Aorta (tissue), 5 donors: Measurements from ENCODE around the gene HSP90B1. TPM values are rescaled to one million over a fixed set of nuclear protein-coding genes. Genes with fewer than 3 reads are reported as not detected.

ENCODE experiments used
- ATAC-seq: fragments of 200-7000 bp; cut with Tn5 transposase; one replicate; pipeline ENCODE4 v1.9.1; 2022; ENCODE audit warnings: moderate library complexity; ENCODE audit not compliant: low FRiP score
- DNase-seq, 2 donors: peaks; one replicate each; pipeline ENCODE4 v3.0.0-alpha.2; 2020
- H3K27ac ChIP-seq, 2 donors: one replicate each; pipeline ENCODE4 v1.5.1; 2013; ENCODE audit warnings: low read length in 2 of 2, mild to moderate bottlenecking in 2 of 2, moderate library complexity in 2 of 2, control low read depth in 1 of 2, inconsistent platforms in 1 of 2, low read depth in 1 of 2
- H3K27me3 ChIP-seq, 2 donors: one replicate each; pipeline ENCODE4 v1.6.1; 2013; ENCODE audit warnings: control low read depth in 1 of 2, low read length in 1 of 2, mild to moderate bottlenecking in 1 of 2, moderate library complexity in 1 of 2; ENCODE audit not compliant: insufficient read depth in 2 of 2, control insufficient read depth in 1 of 2
- H3K36me3 ChIP-seq, 2 donors: one replicate each; pipeline ENCODE4 v1.6.1; 2013; ENCODE audit warnings: control low read depth in 1 of 2, low read length in 1 of 2, mild to moderate bottlenecking in 1 of 2; ENCODE audit not compliant: insufficient read depth in 2 of 2, control insufficient read depth in 1 of 2
- H3K4me1 ChIP-seq, 2 donors: one replicate each; pipeline ENCODE4 v1.6.1; 2013; ENCODE audit warnings: low read length in 2 of 2, control low read depth in 1 of 2, mild to moderate bottlenecking in 1 of 2, moderate library complexity in 1 of 2; ENCODE audit not compliant: insufficient read depth in 2 of 2, control insufficient read depth in 1 of 2
- H3K4me3 ChIP-seq, 2 donors: one replicate each; pipeline ENCODE4 v1.5.1; 2013; ENCODE audit warnings: low read length in 2 of 2, control low read depth in 1 of 2, mild to moderate bottlenecking in 1 of 2
- H3K9me3 ChIP-seq: one replicate; pipeline ENCODE4 v1.6.1; 2013; ENCODE audit warnings: mild to moderate bottlenecking, low read length; ENCODE audit not compliant: control insufficient read depth
- WGBS, 2 donors: extraction: QIAGEN DNeasy Blood & Tissue Kit; methylation state at CpG; one replicate each; pipeline ENCODE4 v1.1.7; 2013; 5-methylcytosine and 5-hydroxymethylcytosine counted together
- intact Hi-C, 2 donors: fragments of 100-400 bp; cut with DNase I; formaldehyde crosslinking; loops; one replicate each; pipeline versions ENCODE4 v1.14.2 to v1.15.0; 2022
- polyA plus RNA-seq, 2 donors: library from polyadenylated mRNA; stranded (reverse); fragments of 200-250 nt; gene quantifications; one replicate each; pipeline ENCODE4 v1.2.3, GENCODE V29; 2013
- total RNA-seq, 2 donors: library from RNA; stranded (reverse); fragmentation: NEBNext Ultra II Directional; extraction: Animal tissue kit (Norgen Biotek cat#: 25700); gene quantifications; one replicate each; pipeline ENCODE4 v1.2.1, GENCODE V29; 2021
- donor health status: healthy with polysubstance abuse.
- donor health status: Bipolar disorder and iron deficiency.
- donor health status: DM: no; HTN: no; CAD: no.
- donor health status: DM: no; HTN: no; CAD: no.
- donor health status: DM: yes; HTN: yes; CAD: no.

HSP90B1 gene
- total and polyA plus RNA-seq, 4 donors, result 458 to 818 (median 576) TPM

- H3K9me3 ChIP-seq, result no peaks in the 10 kb centered on the region
- H3K4me1 ChIP-seq, result no peaks in the 10 kb centered on the region
- DNase-seq, result no peak
- no peaks in the 10 kb centered on the region for H3K27me3 ChIP-seq
- H3K36me3 ChIP-seq, result no peaks in the 10 kb centered on the region
- no peak overlapping the region for H3K4me3 ChIP-seq
- ATAC-seq, result no peak
- WGBS, 2 donors, result 73 to 84% methylated on average over 7 of the region's 7 CpGs
- H3K27ac ChIP-seq, result no peak overlapping the region
- intact Hi-C loops, result no loop called here
These were observed 28.6 kb upstream of the HSP90B1 start for GRCh38 chr12:103901518-103902173.

GRCh38 chr12:103903993-103904392 lies 26.2 kb upstream of the HSP90B1 start:
- DNase-seq (no peak), ATAC-seq (no peak)
- H3K27me3 ChIP-seq, result no peaks in the 10 kb centered on the region
- no peak overlapping the region for H3K27ac ChIP-seq
- H3K4me1 ChIP-seq, result no peaks in the 10 kb centered on the region
- H3K9me3 ChIP-seq, result no peaks in the 10 kb centered on the region
- intact Hi-C loops, result no loop called here
- WGBS, 2 donors, result 75 to 81% methylated on average over 1 of the region's 1 CpG
- no peaks in the 10 kb centered on the region for H3K36me3 ChIP-seq
- no peak overlapping the region for H3K4me3 ChIP-seq

GRCh38 chr12:103905730-103906349 lies 24.4 kb upstream of the HSP90B1 start:
- no peaks in the 10 kb centered on the region for H3K9me3 ChIP-seq
- DNase-seq (no peak), ATAC-seq (no peak)
- no peaks in the 10 kb centered on the region for H3K36me3 ChIP-seq
- 77 to 82% methylated on average over 4 of the region's 4 CpGs for WGBS, 2 donors
- H3K27me3 ChIP-seq, result no peaks in the 10 kb centered on the region
- no peak overlapping the region for H3K27ac ChIP-seq
- H3K4me3 ChIP-seq, result no peak overlapping the region
- intact Hi-C loops, result no loop called here
- H3K4me1 ChIP-seq, result peaks cover 0 to 4% of the 10 kb centered on the region in 2 donors

GRCh38 chr12:103908246-103908541 lies 22.0 kb upstream of the HSP90B1 start:
- H3K9me3 ChIP-seq, result no peaks in the 10 kb centered on the region
- ATAC-seq (no peak), DNase-seq (no peak)
- H3K27me3 ChIP-seq, result no peaks in the 10 kb centered on the region
- H3K4me3 ChIP-seq, result no peak overlapping the region
- no peak overlapping the region for H3K27ac ChIP-seq
- intact Hi-C loops, result no loop called here
- H3K36me3 ChIP-seq, result no peaks in the 10 kb centered on the region
- peaks cover 3 to 7% of the 10 kb centered on the region in 2 donors for H3K4me1 ChIP-seq

GRCh38 chr12:103908877-103909276 lies 21.3 kb upstream of the HSP90B1 start:
- intact Hi-C loops, result no loop called here
- no peak overlapping the region for H3K4me3 ChIP-seq
- H3K9me3 ChIP-seq, result no peaks in the 10 kb centered on the region
- no peaks in the 10 kb centered on the region for H3K27me3 ChIP-seq
- ATAC-seq (no peak), DNase-seq (no peak)
- peak overlapping the region in 1 of 2 donors; percentile 21 for H3K27ac ChIP-seq
- no peaks in the 10 kb centered on the region for H3K36me3 ChIP-seq
- peaks cover 3 to 7% of the 10 kb centered on the region in 2 donors for H3K4me1 ChIP-seq
- 2 to 5% methylated on average over 2 of the region's 2 CpGs for WGBS, 2 donors

GRCh38 chr12:103909811-103910210 lies 20.4 kb upstream of the HSP90B1 start:
- ATAC-seq (no peak), DNase-seq (no peak)
- Histone ChIP-seq H3K4me3 (no peak overlapping the region), H3K9me3 (no peaks in the 10 kb centered on the region), H3K27me3 (no peaks in the 10 kb centered on the region), H3K27ac (peak overlapping the region in 1 of 2 donors; percentile 36), H3K4me1 (peaks cover 3 to 7% of the 10 kb centered on the region in 2 donors), H3K36me3 (no peaks in the 10 kb centered on the region)
- intact Hi-C loops, result no loop called here
- 52 to 56% methylated on average over 1 of the region's 1 CpG for WGBS, 2 donors

- DNase-seq, result no peak
- intact Hi-C loops, result no loop called here
- Histone ChIP-seq H3K9me3 (no peaks in the 10 kb centered on the region), H3K36me3 (no peaks in the 10 kb centered on the region), H3K27ac (peak overlapping the region in 1 of 2 donors; percentile 63), H3K4me1 (peaks cover 3 to 7% of the 10 kb centered on the region in 2 donors), H3K27me3 (no peaks in the 10 kb centered on the region), H3K4me3 (no peak overlapping the region)
- WGBS, 2 donors, result 29 to 31% methylated on average over 1 of the region's 1 CpG
- ATAC-seq, result no peak
These were observed 18.1 kb upstream of the HSP90B1 start for GRCh38 chr12:103912069-103912468.

- Histone ChIP-seq H3K4me1 (peaks cover 3 to 7% of the 10 kb centered on the region in 2 donors), H3K36me3 (no peaks in the 10 kb centered on the region), H3K27ac (no peak overlapping the region), H3K9me3 (no peaks in the 10 kb centered on the region), H3K4me3 (no peak overlapping the region), H3K27me3 (no peaks in the 10 kb centered on the region)
- intact Hi-C loops, result no loop called here
- 93% methylated on average over 3 of the region's 3 CpGs for WGBS, 2 donors
- DNase-seq, result no peak
- no peak for ATAC-seq
These were observed 17.1 kb upstream of the HSP90B1 start for GRCh38 chr12:103913100-103913499.

- no peak overlapping the region for H3K27ac ChIP-seq
- H3K36me3 ChIP-seq, result no peaks in the 10 kb centered on the region
- intact Hi-C loops, result no loop called here
- H3K4me3 ChIP-seq, result no peak overlapping the region
- ATAC-seq (no peak), DNase-seq (no peak)
- no peaks in the 10 kb centered on the region for H3K27me3 ChIP-seq
- 77 to 80% methylated on average over 8 of the region's 8 CpGs for WGBS, 2 donors
- H3K9me3 ChIP-seq, result no peaks in the 10 kb centered on the region
- peaks cover 3% of the 10 kb centered on the region in 2 donors for H3K4me1 ChIP-seq
These were observed 14.9 kb upstream of the HSP90B1 start for GRCh38 chr12:103915306-103915705.
